ENCODE measurements around the gene GAS7. TPM values are rescaled to one million over a fixed set of nuclear protein-coding genes. Genes with fewer than 3 reads are reported as not detected.

GAS7 gene
- total RNA-seq, 1 donor from 2014 or later = 2.9 TPM

- H3K27me3 Mint-ChIP-seq (ENCODE audit: insufficient read depth, low read depth) = peaks cover 4% of the 10 kb centered on the region
- H3K4me3 Mint-ChIP-seq = no peak overlapping the region
- H3K36me3 Mint-ChIP-seq = no peaks in the 10 kb centered on the region
- no peak overlapping the region for H3K27ac Mint-ChIP-seq
- Histone ChIP-seq H3K4me1 (no peaks in the 10 kb centered on the region), H3K27ac (no peak overlapping the region), H3F3A (ENCODE audit: low read depth) (no peaks in the 10 kb centered on the region), H3K36me3 (no peaks in the 10 kb centered on the region), H3K27me3 (no peaks in the 10 kb centered on the region), H3K9me3 (ENCODE audit: low read depth) (no peaks in the 10 kb centered on the region), H3K4me2 (no peak overlapping the region), H3K4me3 (no peak overlapping the region), H2AFZ (replicated peaks) (no peak overlapping the region), H4K20me1 (ENCODE audit: low read depth) (no peaks in the 10 kb centered on the region), H3K79me2 (ENCODE audit: low read depth) (no peaks in the 10 kb centered on the region), H3K9ac (no peak overlapping the region)
- peaks cover 7% of the 10 kb centered on the region for H3K4me1 Mint-ChIP-seq
- TF ChIP-seq EZH2 (IDR thresholded peaks at IDR 0.05) (no peak), CTCF (IDR thresholded peaks at IDR 0.05) (no peak), EZH2phosphoT487 (IDR thresholded peaks at IDR 0.05) (no peak)
- no peaks in the 10 kb centered on the region for H3K9me3 Mint-ChIP-seq
- no peak for DNase-seq (ENCODE audit: low spot score)
Observed at GRCh38 chr17:10050597-10051101, 147.8 kb downstream of the GAS7 start.

- H3K4me3 Mint-ChIP-seq = no peak overlapping the region
Observed at GRCh38 chr17:10048629-10049350, 149.6 kb downstream of the GAS7 start.

GRCh38 chr17:10046786-10047785 lies 151.3 kb downstream of the GAS7 start:
- H3K9me3 ChIP-seq (ENCODE audit: low read depth) = no peaks in the 10 kb centered on the region
- H3K9ac ChIP-seq = no peak overlapping the region
- no peaks in the 10 kb centered on the region for H3K79me2 ChIP-seq (ENCODE audit: low read depth)

More at GRCh38 chr17:10048629-10049350, 149.6 kb downstream of the GAS7 start:
- H3K27me3 ChIP-seq = no peaks in the 10 kb centered on the region
- no peak overlapping the region for H3K4me2 ChIP-seq
- no peaks in the 10 kb centered on the region for H3K36me3 ChIP-seq
- Mint-ChIP-seq H3K27me3 (ENCODE audit: insufficient read depth, low read depth) (peaks cover 4% of the 10 kb centered on the region), H3K4me1 (peaks cover 7% of the 10 kb centered on the region), H3K27ac (no peak overlapping the region), H3K9me3 (no peaks in the 10 kb centered on the region), H3K36me3 (no peaks in the 10 kb centered on the region)
- no peak for DNase-seq (ENCODE audit: low spot score)
- no peaks in the 10 kb centered on the region for H3K9me3 ChIP-seq (ENCODE audit: low read depth)
- no peak overlapping the region for H3K4me3 ChIP-seq
- no peaks in the 10 kb centered on the region for H3F3A ChIP-seq (ENCODE audit: low read depth)
- peak overlapping the region; percentile 29 for H2AFZ ChIP-seq (replicated peaks)
- no peaks in the 10 kb centered on the region for H3K4me1 ChIP-seq
- H3K9ac ChIP-seq = no peak overlapping the region
- no peak overlapping the region for H3K27ac ChIP-seq
- no peaks in the 10 kb centered on the region for H3K79me2 ChIP-seq (ENCODE audit: low read depth)
- no peaks in the 10 kb centered on the region for H4K20me1 ChIP-seq (ENCODE audit: low read depth)
- TF ChIP-seq CTCF (IDR thresholded peaks at IDR 0.05) = no peak
- no peak for TF ChIP-seq EZH2phosphoT487 (IDR thresholded peaks at IDR 0.05)
- TF ChIP-seq EZH2 (IDR thresholded peaks at IDR 0.05) = no peak

More at GRCh38 chr17:10046786-10047785, 151.3 kb downstream of the GAS7 start:
- Mint-ChIP-seq H3K27me3 (ENCODE audit: insufficient read depth, low read depth) (peaks cover 4% of the 10 kb centered on the region), H3K9me3 (no peaks in the 10 kb centered on the region), H3K4me3 (no peak overlapping the region), H3K4me1 (peaks cover 10% of the 10 kb centered on the region), H3K27ac (no peak overlapping the region), H3K36me3 (no peaks in the 10 kb centered on the region)
- Histone ChIP-seq H3K4me3 (no peak overlapping the region), H3K4me2 (no peak overlapping the region), H2AFZ (replicated peaks) (no peak overlapping the region), H4K20me1 (ENCODE audit: low read depth) (no peaks in the 10 kb centered on the region), H3K27ac (no peak overlapping the region), H3K27me3 (no peaks in the 10 kb centered on the region), H3F3A (ENCODE audit: low read depth) (no peaks in the 10 kb centered on the region), H3K4me1 (no peaks in the 10 kb centered on the region), H3K36me3 (no peaks in the 10 kb centered on the region)
- DNase-seq (ENCODE audit: low spot score) = no peak
- TF ChIP-seq EZH2 (IDR thresholded peaks at IDR 0.05) (no peak), EZH2phosphoT487 (IDR thresholded peaks at IDR 0.05) (no peak), CTCF (IDR thresholded peaks at IDR 0.05) (no peak)
